IPS-18c (cell line): ENCODE data around the gene CNNM4.
"Not testable (repeated sequence)": the region's sequence is repeated elsewhere in the genome, so short reads cannot be mapped to it uniquely, and the experiment has no call there.

Source experiments
- H3K4me3 ChIP-seq: 2 replicates; pipeline ENCODE4 v1.7.0; 2013; ENCODE audit warnings: low read depth, mild to moderate bottlenecking, low read length, moderate library complexity; ENCODE audit not compliant: insufficient read depth
- H3K9me3 ChIP-seq: one replicate; pipeline ENCODE4 v1.6.1; 2013; ENCODE audit warnings: mild to moderate bottlenecking, low read length, moderate library complexity; ENCODE audit not compliant: control insufficient read depth, insufficient read depth

CNNM4 gene

DNA sequence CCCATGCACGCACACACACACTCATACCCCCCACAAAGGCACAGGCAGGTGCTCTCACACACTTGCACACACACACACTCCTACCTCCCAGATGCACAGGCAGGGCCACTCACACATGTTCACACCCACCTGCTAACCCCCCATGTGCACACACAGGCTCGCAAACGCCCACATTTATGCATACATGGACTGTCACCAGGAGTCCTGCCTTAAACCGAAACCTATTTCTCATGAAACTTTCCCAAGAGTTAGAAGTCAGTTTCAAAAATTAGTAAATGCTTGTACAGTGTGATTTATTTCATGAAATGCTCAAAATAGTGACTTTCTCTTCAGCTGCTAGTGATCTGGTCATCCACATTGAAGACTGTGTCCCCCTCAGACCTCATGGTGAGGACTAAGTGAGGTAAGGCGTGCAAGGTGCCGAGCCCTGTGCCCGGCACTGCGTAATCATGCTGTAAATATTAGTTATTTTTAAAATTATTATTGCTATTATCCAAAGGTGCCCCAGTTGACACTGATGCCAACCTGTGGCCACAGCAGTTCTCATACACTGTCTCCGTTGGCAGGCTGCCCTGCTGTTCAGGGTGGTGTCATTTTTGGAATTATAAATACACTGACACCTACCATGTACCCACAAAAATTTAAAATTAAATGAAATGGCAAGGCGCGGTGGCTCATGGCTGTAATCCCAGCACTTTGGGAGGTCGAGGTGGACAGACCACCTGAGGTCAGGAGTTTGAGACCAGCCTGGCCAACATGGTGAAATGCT lies 12.4 kb downstream of the CNNM4 start:
- H3K9me3 ChIP-seq = no peaks in the 10 kb centered on the region
- H3K4me3 ChIP-seq = no peak overlapping the region

GRCh38 chr2:96773922-96774321 lies 13.2 kb downstream of the CNNM4 start:
- Histone ChIP-seq H3K4me3 (no peak overlapping the region), H3K9me3 (no peaks in the 10 kb centered on the region)

DNA sequence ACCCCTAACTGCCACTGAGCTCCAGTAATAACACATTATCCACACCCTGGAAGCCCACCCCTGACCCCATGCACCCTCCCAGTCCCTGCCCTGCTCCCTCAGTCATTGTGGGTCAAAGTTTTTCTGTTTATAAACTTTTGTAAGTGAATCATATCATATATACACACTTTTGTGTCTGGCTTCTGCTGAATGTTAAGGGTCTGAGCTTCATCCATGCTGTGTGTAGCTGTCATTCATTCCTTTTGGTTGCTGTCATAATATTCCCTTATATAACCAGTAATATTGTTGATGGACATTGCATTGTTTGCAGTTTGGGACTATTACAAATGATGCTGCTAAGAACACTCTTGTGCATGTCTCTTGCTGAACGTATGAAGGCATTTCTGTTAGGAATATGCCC lies 14.5 kb downstream of the CNNM4 start:
- H3K9me3 ChIP-seq = no peaks in the 10 kb centered on the region

GRCh38 chr2:96783388-96783787 lies 22.7 kb downstream of the CNNM4 start:
- Histone ChIP-seq H3K9me3 (no peaks in the 10 kb centered on the region), H3K4me3 (no peak overlapping the region)

More for the DNA sequence above, 14.5 kb downstream of the CNNM4 start:
- H3K4me3 ChIP-seq = no peak overlapping the region

GRCh38 chr2:96787411-96787810 lies 26.7 kb downstream of the CNNM4 start:
- Histone ChIP-seq H3K4me3 (no peak overlapping the region), H3K9me3 (no peaks in the 10 kb centered on the region)

DNA sequence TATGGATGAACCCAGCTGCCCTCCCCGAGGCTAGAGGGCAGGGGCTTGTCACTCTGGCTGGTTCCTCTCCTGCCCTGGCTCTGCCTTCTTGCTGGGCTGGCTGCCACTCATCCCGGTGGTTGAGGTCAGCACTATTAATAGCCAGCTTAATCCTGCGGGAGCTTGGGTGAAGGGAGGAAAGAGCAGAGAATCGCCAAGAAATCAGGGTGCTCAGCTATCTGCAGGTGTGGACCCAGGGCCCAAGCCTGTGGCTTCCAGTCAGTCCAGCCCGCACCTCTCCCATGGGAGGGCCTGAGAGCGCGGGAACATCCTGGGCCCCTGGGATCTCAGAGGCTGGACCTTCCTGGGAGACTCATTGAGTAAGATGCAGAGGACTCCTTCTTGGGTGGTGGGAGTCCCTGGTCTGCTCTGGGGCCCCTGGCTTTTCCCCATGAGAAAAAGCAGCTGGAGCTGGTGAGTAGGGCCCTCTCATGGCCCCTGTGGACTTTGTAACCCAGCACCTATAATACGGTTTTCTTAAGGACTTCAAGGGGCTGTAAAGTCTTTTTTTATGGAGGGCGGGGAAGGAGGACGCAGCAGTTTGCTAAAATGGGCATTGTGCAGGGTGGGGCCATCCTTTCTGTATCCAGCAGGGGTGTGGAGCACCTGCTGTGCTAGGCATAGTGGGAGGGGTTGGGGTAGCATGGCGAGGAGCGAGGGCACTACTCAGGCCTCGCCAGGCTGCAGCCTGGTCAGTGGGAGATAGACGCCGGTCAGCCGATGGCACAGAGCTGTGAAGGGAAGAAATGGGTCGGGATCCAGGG lies 27.9 kb downstream of the CNNM4 start:
- H3K4me3 ChIP-seq = no peak overlapping the region
- H3K9me3 ChIP-seq = no peaks in the 10 kb centered on the region

GRCh38 chr2:96789245-96789617 lies 28.5 kb downstream of the CNNM4 start:
- Histone ChIP-seq H3K9me3 (no peaks in the 10 kb centered on the region), H3K4me3 (no peak overlapping the region)

- Histone ChIP-seq H3K4me3 (no peak overlapping the region), H3K9me3 (no peaks in the 10 kb centered on the region)
These were observed 32.4 kb downstream of the CNNM4 start for GRCh38 chr2:96792772-96793749.

- H3K9me3 ChIP-seq = no peaks in the 10 kb centered on the region
- no peak overlapping the region for H3K4me3 ChIP-seq
These were observed 34.4 kb downstream of the CNNM4 start for GRCh38 chr2:96795076-96795475.

GRCh38 chr2:96796497-96796896 lies 35.8 kb downstream of the CNNM4 start:
- H3K4me3 ChIP-seq, H3K9me3 ChIP-seq: not testable (repeated sequence)

DNA sequence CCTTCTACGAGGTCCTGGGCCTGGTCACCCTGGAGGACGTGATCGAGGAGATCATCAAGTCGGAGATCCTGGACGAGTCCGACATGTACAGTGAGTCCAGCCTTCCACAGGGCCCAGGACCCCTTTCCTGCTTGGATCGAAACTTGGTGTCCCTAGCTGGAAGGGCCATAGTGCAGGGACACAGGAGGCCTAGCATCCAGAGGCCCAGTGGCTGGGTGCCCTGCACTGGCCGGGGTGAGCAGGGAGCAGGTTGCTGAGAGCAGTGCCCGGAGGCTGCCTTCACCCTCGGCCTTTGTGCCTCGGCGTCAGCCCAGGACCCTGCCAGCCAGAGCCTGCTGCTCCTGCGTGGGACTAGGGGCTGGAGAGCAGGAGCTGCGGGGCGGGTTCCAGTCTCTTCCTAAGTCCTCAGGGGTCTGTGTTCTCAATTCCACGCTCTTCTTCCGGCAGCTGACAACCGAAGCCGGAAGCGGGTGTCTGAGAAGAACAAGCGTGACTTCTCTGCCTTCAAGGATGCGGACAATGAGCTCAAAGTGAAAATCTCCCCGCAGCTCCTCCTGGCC lies 36.4 kb downstream of the CNNM4 start:
- H3K9me3 ChIP-seq = no peaks in the 10 kb centered on the region
- H3K4me3 ChIP-seq = no peak overlapping the region

DNA sequence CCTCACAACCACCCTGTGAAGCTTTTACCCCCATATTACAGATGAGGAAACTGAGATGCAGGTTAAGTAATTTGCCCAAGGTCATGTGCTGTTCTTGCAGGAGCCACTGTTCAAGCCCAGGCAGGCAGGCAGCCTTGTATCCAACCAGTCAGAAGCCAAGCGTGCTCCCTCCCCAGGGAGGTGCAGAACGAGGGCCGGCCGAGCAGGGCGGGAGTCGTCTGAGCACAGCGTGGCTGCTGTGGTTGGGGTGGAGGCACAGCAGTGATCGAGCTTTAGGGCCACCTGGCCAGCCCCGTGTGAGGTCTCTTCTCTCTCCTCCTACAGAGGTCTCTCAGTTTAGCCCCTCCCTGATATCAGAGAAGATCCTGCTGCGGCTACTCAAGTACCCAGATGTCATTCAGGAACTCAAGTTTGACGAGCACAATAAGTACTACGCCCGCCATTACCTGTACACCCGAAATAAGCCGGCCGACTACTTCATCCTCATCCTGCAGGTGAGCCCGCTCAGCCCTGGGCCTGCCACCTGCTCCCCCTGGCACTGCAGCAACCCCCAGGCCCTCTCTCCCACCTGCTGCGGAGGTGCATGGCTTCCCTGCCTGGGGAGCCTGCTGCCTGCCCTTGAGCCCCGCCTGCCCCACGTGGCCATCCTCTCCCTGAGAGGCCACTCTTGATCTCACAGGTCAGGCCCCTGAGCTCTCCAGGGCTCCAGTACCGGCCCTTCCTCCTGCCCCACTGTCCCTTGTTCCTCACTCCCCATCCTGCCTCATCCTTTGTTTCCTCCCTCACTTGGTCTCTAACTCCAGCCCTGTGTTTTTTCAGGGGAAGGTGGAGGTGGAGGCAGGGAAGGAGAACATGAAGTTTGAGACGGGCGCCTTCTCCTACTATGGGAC lies 38.3 kb downstream of the CNNM4 start:
- no peaks in the 10 kb centered on the region for H3K9me3 ChIP-seq

DNA sequence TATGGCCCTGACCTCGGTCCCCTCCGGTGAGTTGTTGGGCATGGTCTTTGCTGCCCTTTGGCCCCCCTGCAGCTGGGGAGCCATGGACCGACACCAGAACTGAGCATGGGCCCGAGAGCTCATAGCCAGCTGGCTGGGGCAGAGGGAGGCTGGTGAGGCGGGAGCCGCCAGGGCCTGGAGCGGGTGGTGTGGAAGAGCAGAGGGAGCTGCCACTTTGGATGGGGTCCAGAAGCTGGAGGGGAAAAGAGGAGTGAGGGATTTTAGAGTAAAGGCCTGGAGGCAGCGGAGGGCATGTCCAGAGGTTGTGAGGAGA lies 38.9 kb downstream of the CNNM4 start:
- H3K4me3 ChIP-seq = no peak overlapping the region
- H3K9me3 ChIP-seq = no peaks in the 10 kb centered on the region

More for the DNA sequence above, 38.3 kb downstream of the CNNM4 start:
- H3K4me3 ChIP-seq = no peak overlapping the region

- H3K4me3 ChIP-seq = no peak overlapping the region
- no peaks in the 10 kb centered on the region for H3K9me3 ChIP-seq
These were observed 39.6 kb downstream of the CNNM4 start for GRCh38 chr2:96800061-96801004.

DNA sequence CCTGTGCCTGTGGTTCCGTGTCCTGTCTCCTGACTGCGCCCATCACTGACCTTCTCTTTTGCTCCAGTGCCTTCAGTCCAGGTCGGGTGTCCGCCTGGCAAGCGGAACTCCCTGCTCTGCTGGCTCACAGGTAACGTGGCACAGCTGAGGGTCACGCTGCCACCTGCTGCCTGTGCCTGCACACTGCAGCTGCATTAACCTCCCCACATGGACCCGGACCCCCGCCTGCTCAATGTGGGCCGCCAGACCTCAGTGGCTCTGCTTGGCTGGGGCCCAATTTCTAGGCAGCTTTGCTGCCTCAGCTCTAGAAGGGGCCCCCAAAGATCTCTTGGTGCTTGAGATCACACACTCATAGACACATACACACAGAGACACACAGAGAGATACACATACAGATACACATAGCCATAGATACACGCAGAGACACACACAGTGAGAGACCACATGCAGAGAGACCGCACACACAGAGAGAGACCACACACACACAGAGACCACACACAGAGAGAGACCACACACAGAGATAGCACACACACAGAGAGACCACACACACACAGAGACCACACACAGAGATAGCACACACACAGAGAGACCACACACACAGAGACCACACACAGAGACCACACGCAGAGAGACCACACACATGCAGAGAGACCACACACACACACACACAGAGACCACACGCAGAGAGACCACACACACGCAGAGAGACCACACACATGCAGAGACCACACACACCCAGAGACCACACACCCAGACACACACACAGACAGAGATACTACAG lies 40.5 kb downstream of the CNNM4 start:
- no peak overlapping the region for H3K4me3 ChIP-seq
- no peaks in the 10 kb centered on the region for H3K9me3 ChIP-seq
